Transverse colon (tissue), 4 donors: ENCODE data around the gene HABP2.

Experiments
- CTCF ChIP-seq, 5 experiments: fragments of 200-600 bp in 3 of 5; fragments of 450-650 bp in 2 of 5; sonication (generic) in 3 of 5; IDR thresholded peaks; 1 replicate in 2 of 5; 2 replicates in 3 of 5; pipeline ENCODE4 v1.5.1; 2016 to 2017; ENCODE audit warnings: antibody characterized with exemption in 5 of 5, inconsistent platforms in 3 of 5, mild to moderate bottlenecking in 2 of 5, moderate library complexity in 1 of 5
- EP300 ChIP-seq: sonication (generic); formaldehyde crosslinking; IDR thresholded peaks from one replicate; pipeline ENCODE4 v1.6.1; 2017; ENCODE audit warnings: antibody characterized with exemption, low read depth
- POLR2A ChIP-seq: fragments of 450-650 bp; IDR thresholded peaks from one replicate; pipeline ENCODE4 v1.6.1; 2016; ENCODE audit warnings: antibody characterized with exemption, mild to moderate bottlenecking, moderate library complexity
- POLR2AphosphoS5 ChIP-seq, 3 donors: sonication (generic); formaldehyde crosslinking; IDR thresholded peaks; one replicate each; pipeline ENCODE4 v1.6.1; 2016; ENCODE audit warnings: antibody characterized with exemption in 3 of 3

- TF ChIP-seq POLR2A (no peak), CTCF (IDR thresholded peaks at IDR 0.05) (no peak), POLR2AphosphoS5 (IDR thresholded peaks at IDR 0.05) (no peak), EP300 (no peak)
These were observed 66.5 kb downstream of the HABP2 start for GRCh38 chr10:113619401-113619800.
